ENCODE results near the gene SFXN5. TPM values are rescaled to one million over a fixed set of nuclear protein-coding genes. Genes with fewer than 3 reads are reported as not detected.

Gene SFXN5
- total RNA-seq, 1 donor from 2014 or later, result 13.1 TPM

DNA sequence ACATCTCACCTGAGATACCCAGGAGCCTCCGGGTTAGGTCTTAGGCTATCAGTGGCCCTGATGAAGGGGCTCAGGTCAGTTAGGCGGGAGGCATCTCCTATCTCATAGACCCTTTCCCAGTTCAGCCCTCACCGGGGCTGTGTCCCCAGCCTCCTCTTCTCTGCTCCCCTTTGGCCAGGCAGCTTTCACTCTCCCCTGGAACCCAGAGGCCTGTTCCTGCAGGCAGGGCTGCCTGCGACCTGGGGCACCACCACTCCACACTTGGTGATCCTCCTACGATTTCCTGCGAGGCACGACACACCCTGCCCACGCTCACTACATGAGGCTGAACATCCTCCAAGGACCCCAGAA is 51.2 kb downstream of the SFXN5 start:
- no peak overlapping the region for H3K4me3 ChIP-seq
- intact Hi-C loops (cut with DNase I), result no loop called here
- no peaks in the 10 kb centered on the region for H3K27me3 ChIP-seq
- no peak for ATAC-seq
- no peak overlapping the region for H3K27ac ChIP-seq
- H3K4me1 ChIP-seq, result no peaks in the 10 kb centered on the region
- TF ChIP-seq, protein P1, sequence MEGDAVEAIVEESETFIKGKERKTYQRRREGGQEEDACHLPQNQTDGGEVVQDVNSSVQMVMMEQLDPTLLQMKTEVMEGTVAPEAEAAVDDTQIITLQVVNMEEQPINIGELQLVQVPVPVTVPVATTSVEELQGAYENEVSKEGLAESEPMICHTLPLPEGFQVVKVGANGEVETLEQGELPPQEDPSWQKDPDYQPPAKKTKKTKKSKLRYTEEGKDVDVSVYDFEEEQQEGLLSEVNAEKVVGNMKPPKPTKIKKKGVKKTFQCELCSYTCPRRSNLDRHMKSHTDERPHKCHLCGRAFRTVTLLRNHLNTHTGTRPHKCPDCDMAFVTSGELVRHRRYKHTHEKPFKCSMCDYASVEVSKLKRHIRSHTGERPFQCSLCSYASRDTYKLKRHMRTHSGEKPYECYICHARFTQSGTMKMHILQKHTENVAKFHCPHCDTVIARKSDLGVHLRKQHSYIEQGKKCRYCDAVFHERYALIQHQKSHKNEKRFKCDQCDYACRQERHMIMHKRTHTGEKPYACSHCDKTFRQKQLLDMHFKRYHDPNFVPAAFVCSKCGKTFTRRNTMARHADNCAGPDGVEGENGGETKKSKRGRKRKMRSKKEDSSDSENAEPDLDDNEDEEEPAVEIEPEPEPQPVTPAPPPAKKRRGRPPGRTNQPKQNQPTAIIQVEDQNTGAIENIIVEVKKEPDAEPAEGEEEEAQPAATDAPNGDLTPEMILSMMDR (IDR thresholded peaks at IDR 0.05), result no peak
- no peak for DNase-seq
- no peaks in the 10 kb centered on the region for H3K9me3 ChIP-seq
- H3K36me3 ChIP-seq, result no peaks in the 10 kb centered on the region

DNA sequence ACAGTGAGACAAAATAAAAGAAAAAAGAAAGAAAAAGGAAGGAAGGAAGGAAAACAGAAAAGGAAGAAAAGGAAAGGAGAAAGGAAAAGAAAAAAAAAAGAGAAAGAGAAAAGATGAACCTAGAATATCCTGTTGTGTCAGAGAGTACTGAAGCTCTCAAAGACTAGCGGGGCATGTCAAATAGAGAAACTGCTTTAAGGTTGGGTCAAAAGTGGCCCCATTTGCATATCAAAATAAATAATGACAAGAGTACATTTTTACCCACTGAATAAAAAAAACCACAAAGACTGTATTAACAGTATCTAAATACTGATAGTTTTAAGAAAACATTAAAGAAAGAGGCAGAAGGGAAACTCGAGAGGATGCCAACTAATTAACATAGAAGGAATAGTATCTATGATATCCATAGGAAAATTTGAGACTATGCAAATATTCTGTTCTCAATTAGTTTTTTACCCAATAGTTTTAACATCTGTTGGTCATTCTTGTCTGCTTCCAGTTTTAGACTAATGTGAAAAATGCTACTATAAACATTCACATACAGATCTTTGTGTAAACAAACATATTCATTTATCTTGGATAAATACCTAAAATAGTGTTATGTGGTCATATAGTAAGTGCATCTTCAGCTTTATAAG is 53.2 kb downstream of the SFXN5 start:
- ATAC-seq, result no peak
- Histone ChIP-seq H3K4me3 (no peak overlapping the region), H3K27ac (no peak overlapping the region), H3K9me3 (no peaks in the 10 kb centered on the region), H3K4me1 (no peaks in the 10 kb centered on the region), H3K36me3 (no peaks in the 10 kb centered on the region), H3K27me3 (no peaks in the 10 kb centered on the region)
- no peak for DNase-seq
- intact Hi-C loops (cut with DNase I), result no loop called here
- TF ChIP-seq, protein P1 (IDR thresholded peaks at IDR 0.05), result no peak

DNA sequence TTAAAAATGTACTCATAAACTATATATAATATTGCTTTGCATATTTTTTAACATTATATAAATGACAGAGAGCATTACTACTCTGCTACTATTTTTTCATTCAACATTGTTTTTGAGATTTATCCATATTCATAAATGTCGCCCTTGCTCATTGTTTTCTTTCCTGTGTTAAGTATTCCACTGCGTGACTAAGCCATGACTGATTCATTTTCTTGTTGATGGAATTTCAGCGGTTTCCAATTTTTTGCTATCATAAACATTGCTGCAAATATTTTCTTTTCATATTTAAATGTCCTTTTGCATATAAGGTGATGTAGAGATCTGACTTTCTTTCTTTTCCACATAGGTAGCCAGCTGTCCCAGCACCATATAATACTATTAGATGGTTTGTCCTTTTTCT is 57.6 kb downstream of the SFXN5 start:
- Histone ChIP-seq H3K36me3 (no peaks in the 10 kb centered on the region), H3K9me3 (no peaks in the 10 kb centered on the region), H3K4me3 (no peak overlapping the region), H3K27ac (no peak overlapping the region), H3K4me1 (no peaks in the 10 kb centered on the region), H3K27me3 (no peaks in the 10 kb centered on the region)
- DNase-seq (no peak), ATAC-seq (no peak)
- intact Hi-C loops (cut with DNase I), result no loop called here
- TF ChIP-seq, protein P1 (IDR thresholded peaks at IDR 0.05), result no peak

DNA sequence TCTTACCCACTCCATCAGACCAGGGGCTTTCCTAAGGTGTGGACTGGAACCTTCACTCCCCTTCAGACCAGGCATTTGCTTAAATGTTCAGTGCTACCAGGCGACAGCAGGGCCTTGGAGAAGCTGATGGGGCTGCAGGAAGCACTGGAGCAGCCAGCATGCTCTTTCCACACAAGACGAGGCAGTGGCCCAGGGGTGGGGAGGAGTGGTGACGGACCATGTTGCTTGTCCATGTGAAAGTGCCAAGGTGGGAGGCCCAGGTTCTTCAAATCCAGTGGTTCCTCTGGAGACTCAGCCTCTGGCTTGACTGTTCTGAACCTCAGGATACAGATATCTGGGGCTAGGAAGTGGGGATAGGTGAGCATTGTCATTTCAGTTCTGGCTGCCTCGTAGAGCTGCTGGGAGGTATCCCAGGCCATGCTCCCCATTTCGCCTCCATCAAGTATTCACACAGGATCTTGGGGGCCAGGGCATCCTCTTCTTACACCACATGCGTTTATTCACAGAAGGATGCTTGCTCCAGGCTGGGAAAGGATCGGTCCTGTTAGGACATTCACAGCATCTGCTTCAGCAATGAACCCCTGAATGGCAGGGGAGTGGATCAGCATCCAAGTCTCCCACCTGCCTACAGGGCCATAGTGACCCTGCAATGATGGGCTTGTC is 62.2 kb downstream of the SFXN5 start:
- TF ChIP-seq, protein P1 (IDR thresholded peaks at IDR 0.05), result no peak
- Histone ChIP-seq H3K4me3 (no peak overlapping the region), H3K9me3 (no peaks in the 10 kb centered on the region), H3K36me3 (no peaks in the 10 kb centered on the region), H3K27me3 (no peaks in the 10 kb centered on the region), H3K27ac (no peak overlapping the region), H3K4me1 (no peaks in the 10 kb centered on the region)
- ATAC-seq (no peak), DNase-seq (no peak)
- intact Hi-C loops (cut with DNase I), result no loop called here

DNA sequence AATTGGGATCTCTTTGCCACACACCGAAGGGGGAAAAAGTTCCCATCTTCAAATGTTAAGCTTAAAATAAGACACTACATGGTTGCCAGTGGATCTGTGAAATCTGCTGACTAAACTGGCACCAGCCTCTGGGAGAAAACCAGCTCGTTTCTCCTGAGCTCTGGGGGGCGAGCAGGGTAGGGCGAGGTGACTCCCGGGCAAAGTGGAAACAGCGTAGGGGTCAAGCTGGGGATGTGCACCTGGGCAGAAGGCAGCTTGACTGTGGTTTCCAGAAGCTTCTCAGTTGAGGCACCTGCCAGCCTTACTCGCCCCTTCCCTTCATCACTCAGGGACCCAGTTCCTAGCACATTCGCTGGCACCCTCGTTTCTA is 62.8 kb downstream of the SFXN5 start:
- ATAC-seq (no peak), DNase-seq (no peak)
- H3K27ac ChIP-seq, result no peak overlapping the region
- intact Hi-C loops (cut with DNase I), result no loop called here
- no peaks in the 10 kb centered on the region for H3K36me3 ChIP-seq
- TF ChIP-seq, protein P1 (IDR thresholded peaks at IDR 0.05), result no peak
- no peaks in the 10 kb centered on the region for H3K9me3 ChIP-seq
- H3K27me3 ChIP-seq, result no peaks in the 10 kb centered on the region
- H3K4me3 ChIP-seq, result no peak overlapping the region
- no peaks in the 10 kb centered on the region for H3K4me1 ChIP-seq
